MM.1S (cell line): ENCODE data around the gene DNAJB8.

ENCODE experiments used
- CTCF ChIP-seq: fragments of 300-600 bp; sonication (generic); IDR thresholded peaks from 2 replicates; pipeline ENCODE4 v1.5.1; 2016; ENCODE audit warnings: antibody characterized with exemption, low read length, mixed read lengths
- EZH2phosphoT487 ChIP-seq: fragments of 300-600 bp; sonication (generic); IDR thresholded peaks from 2 replicates; pipeline ENCODE4 v1.6.1; 2018; ENCODE audit warnings: antibody characterized with exemption, low read length

- TF ChIP-seq EZH2phosphoT487 (no peak), CTCF (no peak)
These were observed 42.2 kb upstream of the DNAJB8 start for GRCh38 chr3:128508852-128509251.
